ENCODE measurements around the gene FNDC10.
"Not testable (repeated sequence)": the region's sequence is repeated elsewhere in the genome, so short reads cannot be mapped to it uniquely, and the experiment has no call there.

Gene FNDC10

GRCh38 chr1:1598720-1599029 lies 1.3 kb downstream of the FNDC10 start:
- no peak for DNase-seq

GRCh38 chr1:1598051-1598719 lies 1.8 kb downstream of the FNDC10 start:
- no peak for DNase-seq

- DNase-seq, result peak in 1 of 2 experiments; percentile 17
Measured at GRCh38 chr1:1597275-1597930, 2.5 kb downstream of the FNDC10 start.

- DNase-seq, result no peak
Measured at GRCh38 chr1:1596493-1597274, 3.3 kb downstream of the FNDC10 start.

GRCh38 chr1:1595341-1595740 lies 4.6 kb downstream of the FNDC10 start:
- DNase-seq, result not testable (repeated sequence)

GRCh38 chr1:1594602-1595260 lies 5.2 kb downstream of the FNDC10 start:
- DNase-seq, result no peak

- no peak for DNase-seq
Measured at GRCh38 chr1:1593834-1594601, 5.9 kb downstream of the FNDC10 start.

GRCh38 chr1:1591452-1591851 lies 8.5 kb downstream of the FNDC10 start:
- DNase-seq, result no peak

- DNase-seq, result no peak
Measured at GRCh38 chr1:1583347-1584010, 16.5 kb downstream of the FNDC10 start.

- no peak for DNase-seq
Measured at GRCh38 chr1:1582585-1583346, 17.2 kb downstream of the FNDC10 start.

GRCh38 chr1:1578371-1578940 lies 21.5 kb downstream of the FNDC10 start:
- DNase-seq, result no peak

GRCh38 chr1:1577367-1578011 lies 22.4 kb downstream of the FNDC10 start:
- DNase-seq, result no peak

GRCh38 chr1:1574721-1575537 lies 25.0 kb downstream of the FNDC10 start, which contains the start of gene SSU72:
Gene SSU72, minus strand, starts transcription at chr1:1574863. Its CDS starts 306 bp downstream, at chr1:1574557.
- DNase-seq, result peak; percentile 74 to 84

- DNase-seq, result peak; percentile 51 to 53
Measured at GRCh38 chr1:1573843-1574720, 25.9 kb downstream of the FNDC10 start.

- no peak for DNase-seq
Measured at GRCh38 chr1:1569341-1569740, 30.6 kb downstream of the FNDC10 start.

GRCh38 chr1:1567891-1568291 lies 32.0 kb downstream of the FNDC10 start:
- no peak for DNase-seq

- DNase-seq, result no peak
Measured at GRCh38 chr1:1567152-1567875, 32.6 kb downstream of the FNDC10 start.

- no peak for DNase-seq
Measured at GRCh38 chr1:1565340-1565739, 34.6 kb downstream of the FNDC10 start.
